Panc1 (cell line): Measurements from ENCODE around the gene CCDC196. TPM values are rescaled to one million over a fixed set of nuclear protein-coding genes. Genes with fewer than 3 reads are reported as not detected.
"Not testable (repeated sequence)": the region's sequence is repeated elsewhere in the genome, so short reads cannot be mapped to it uniquely, and the experiment has no call there.

Source experiments
- ATAC-seq: fragments of 200-7000 bp; cut with Tn5 transposase; 2 replicates; pipeline ENCODE4 v1.9.1; 2020; ENCODE audit warnings: mild to moderate bottlenecking, moderate library complexity
- BruUV-seq: library from RNA; stranded (reverse); fragments of 400-500 nt; replicated peaks from 2 replicates; lab custom pipeline; 2021; lab: Mats Ljungman, UMichigan
- CTCF ChIA-PET: fragments of 300-600 bp; sonication (Branson Sonifier 250); formaldehyde crosslinking; loops from one replicate; lab custom pipeline; 2022; ENCODE audit warnings: antibody characterized with exemption; lab: Charles Lee
- POLR2A ChIA-PET: fragments of 300-600 bp; sonication (Branson Sonifier 250); formaldehyde crosslinking; loops from one replicate; lab custom pipeline; 2022; ENCODE audit warnings: antibody characterized with exemption; lab: Charles Lee
- DNase-seq: peaks from one replicate; pipeline ENCODE4 v3.0.0-alpha.2; 2010; ENCODE audit warnings: low read depth, low spot score
- H3K27ac ChIP-seq: 2 replicates; pipeline ENCODE4 v1.5.1; 2011; ENCODE audit warnings: mild to moderate bottlenecking, low read length, inconsistent platforms
- H3K27me3 ChIP-seq: fragments of 200-500 bp; sonication (Bioruptor generic); 2 replicates; pipeline ENCODE4 v1.6.0; 2014; ENCODE audit warnings: low read length, inconsistent platforms; ENCODE audit not compliant: control insufficient read depth, insufficient read depth
- H3K36me3 ChIP-seq: fragments of 200-500 bp; sonication (Bioruptor generic); 2 replicates; pipeline ENCODE4 v1.5.1; 2014; ENCODE audit warnings: inconsistent platforms, mild to moderate bottlenecking, low read length, moderate library complexity; ENCODE audit not compliant: control insufficient read depth, insufficient read depth
- H3K4me1 ChIP-seq: 2 replicates; pipeline ENCODE4 v1.5.1; 2011; ENCODE audit warnings: inconsistent platforms, mild to moderate bottlenecking, low read length, moderate library complexity; ENCODE audit not compliant: control insufficient read depth, insufficient read depth
- H3K4me3 ChIP-seq, 2 experiments: 2 replicates each; pipeline ENCODE4 v1.5.1; 2011 to 2012; ENCODE audit warnings: low read depth in 2 of 2, low read length in 2 of 2, mild to moderate bottlenecking in 2 of 2, inconsistent platforms in 1 of 2, moderate library complexity in 1 of 2
- H3K9me3 ChIP-seq: fragments of 200-500 bp; sonication (Bioruptor generic); 2 replicates; pipeline ENCODE4 v1.5.1; 2014; ENCODE audit warnings: low read depth, mild to moderate bottlenecking, inconsistent platforms, low read length, moderate library complexity; ENCODE audit not compliant: control insufficient read depth, insufficient read depth
- CTCF ChIP-seq: fragments of 450-650 bp; IDR thresholded peaks from 2 replicates; pipeline ENCODE4 v1.5.1; 2017; ENCODE audit warnings: mild to moderate bottlenecking
- POLR2AphosphoS5 ChIP-seq: IDR thresholded peaks from 2 replicates; pipeline ENCODE4 v1.6.1; 2012; ENCODE audit warnings: mild to moderate bottlenecking, low read depth, low read length, moderate library complexity
- REST ChIP-seq, 2 experiments: IDR thresholded peaks; 2 replicates each; pipeline ENCODE4 v1.6.1; 2011 to 2012; ENCODE audit warnings: low read depth in 2 of 2, control low read depth in 1 of 2, low read length in 1 of 2, mild to moderate bottlenecking in 1 of 2, moderate library complexity in 1 of 2; ENCODE audit not compliant: insufficient read depth in 1 of 2
- SIN3A ChIP-seq: IDR thresholded peaks from 2 replicates; pipeline ENCODE4 v1.6.1; 2012; ENCODE audit warnings: low read depth, mild to moderate bottlenecking, low read length, moderate library complexity, borderline replicate concordance; ENCODE audit not compliant: insufficient read depth
- TCF7L2 ChIP-seq: IDR thresholded peaks from 2 replicates; pipeline ENCODE4 v1.6.1; 2011; ENCODE audit warnings: mild to moderate bottlenecking, low read depth, low read length, inconsistent platforms
- in situ Hi-C: cut with HindIII; loops from 2 replicates; pipeline ENCODE4 v1.10.0; 2016; ENCODE audit warnings: low sequenced_read_pairs, low pct_unique_long_range_greater_than_20kb
- intact Hi-C: fragments of 100-400 bp; cut with micrococcal nuclease; formaldehyde crosslinking; loops from one replicate; pipeline ENCODE4 v1.10.0; 2022; ENCODE audit not compliant: unreplicated experiment
- total RNA-seq: library from RNA; stranded (reverse); gene quantifications from one replicate; pipeline ENCODE4 v1.2.1, GENCODE V29; 2021; ENCODE audit not compliant: unreplicated experiment

The CCDC196 gene
- total RNA-seq, 1 experiment from 2014 or later, result not detected

DNA sequence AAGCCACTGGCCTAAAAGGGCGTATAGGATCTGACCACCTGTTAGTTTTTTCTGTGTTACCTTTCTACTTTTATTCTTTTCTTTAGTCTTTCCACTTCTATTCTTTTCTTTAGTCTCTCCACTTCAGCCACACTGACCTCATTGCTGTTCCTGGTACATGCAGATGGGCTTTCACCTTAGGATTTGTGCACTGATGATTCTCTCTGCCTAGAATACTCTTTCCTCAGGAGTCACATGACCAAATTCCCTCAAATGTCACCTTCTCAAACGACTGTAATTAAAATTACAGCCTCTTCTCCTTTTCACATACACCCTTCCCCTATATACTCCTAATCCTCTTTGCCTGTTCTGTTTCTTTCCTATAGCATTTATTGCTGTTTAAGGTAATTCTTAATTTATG lies 57.8 kb downstream of the CCDC196 start:
- H3K27ac ChIP-seq, result no peak overlapping the region
- intact Hi-C loops (no loop called here), in situ Hi-C loops (no loop called here)
- no peak for TF ChIP-seq TCF7L2
- TF ChIP-seq SIN3A, result no peak
- TF ChIP-seq CTCF, result no peak
- TF ChIP-seq POLR2AphosphoS5, result no peak
- TF ChIP-seq REST (IDR thresholded peaks at IDR 0.05; ENCODE audit: insufficient read depth in 1 of 2, low read depth in 2 of 2, low read length in 1 of 2), result no peak
- H3K27me3 ChIP-seq, result no peaks in the 10 kb centered on the region
- no TSS peak for BruUV-seq
- DNase-seq, result no peak
- H3K9me3 ChIP-seq, result no peaks in the 10 kb centered on the region
- no peaks in the 10 kb centered on the region for H3K4me1 ChIP-seq
- ChIA-PET CTCF (no interaction called here), POLR2A (no interaction called here)
- H3K36me3 ChIP-seq, result no peaks in the 10 kb centered on the region
- no peak overlapping the region for H3K4me3 ChIP-seq
- ATAC-seq, result no peak

DNA sequence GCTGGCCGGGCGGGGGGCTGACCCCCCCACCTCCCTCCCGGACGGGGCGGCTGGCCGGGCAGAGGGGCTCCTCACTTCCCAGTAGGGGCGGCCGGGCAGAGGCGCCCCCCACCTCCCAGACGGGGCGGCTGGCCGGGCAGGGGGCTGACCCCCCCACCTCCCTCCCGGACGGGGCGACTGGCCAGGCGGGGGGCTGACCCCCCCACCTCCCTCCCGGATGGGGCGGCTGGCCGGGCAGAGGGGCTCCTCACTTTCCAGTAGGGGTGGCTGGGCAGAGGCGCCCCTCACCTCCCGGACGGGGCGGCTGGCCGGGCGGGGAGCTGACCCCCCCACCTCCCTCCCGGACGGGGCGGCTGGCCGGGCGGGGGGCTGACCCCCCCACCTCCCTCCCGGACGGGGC lies 59.0 kb downstream of the CCDC196 start:
- H3K4me3 ChIP-seq, H3K36me3 ChIP-seq, intact Hi-C loops, ATAC-seq, H3K4me1 ChIP-seq, in situ Hi-C loops, BruUV-seq, POLR2A ChIA-PET, H3K9me3 ChIP-seq, DNase-seq, H3K27ac ChIP-seq, CTCF ChIA-PET, H3K27me3 ChIP-seq: not testable (repeated sequence)

- CTCF ChIA-PET, in situ Hi-C loops, POLR2A ChIA-PET, H3K36me3 ChIP-seq, H3K4me3 ChIP-seq, H3K27me3 ChIP-seq, H3K9me3 ChIP-seq, ATAC-seq, H3K4me1 ChIP-seq, BruUV-seq, intact Hi-C loops, DNase-seq, H3K27ac ChIP-seq: not testable (repeated sequence)
Measured at GRCh38 chr14:66545751-66546150, 59.6 kb downstream of the CCDC196 start.

Other genes with a start within 250 kb of the CCDC196 start
- 26.6 TPM for gene GPHN, start 21.8 kb downstream of the CCDC196 start, total RNA-seq